Vagina (tissue), 2 donors: Measurements from ENCODE around the gene EPS8L2. TPM values are rescaled to one million over a fixed set of nuclear protein-coding genes. Genes with fewer than 3 reads are reported as not detected.

Source experiments
- DNase-seq, 2 donors: peaks; one replicate each; pipeline ENCODE4 v3.0.0-alpha.2; 2017; ENCODE audit errors: extremely low spot score in 2 of 2
- H3K27ac ChIP-seq: fragments of 200-600 bp; sonication (generic); one replicate; pipeline ENCODE4 v1.5.1; 2019
- H3K27me3 ChIP-seq: fragments of 200-600 bp; sonication (generic); one replicate; pipeline ENCODE4 v1.5.1; 2019
- H3K36me3 ChIP-seq, 2 donors: fragments of 200-600 bp; sonication (generic); one replicate each; pipeline ENCODE4 v1.5.1; 2017 to 2019
- H3K4me1 ChIP-seq: fragments of 200-600 bp; sonication (generic); one replicate; pipeline ENCODE4 v1.5.1; 2019
- H3K4me3 ChIP-seq, 2 donors: fragments of 200-600 bp; sonication (generic); 1 replicate in 1 of 2; 2 replicates in 1 of 2; pipeline ENCODE4 v1.5.1; 2016 to 2019
- H3K9me3 ChIP-seq: fragments of 200-600 bp; sonication (generic); one replicate; pipeline ENCODE4 v1.5.1; 2019
- CTCF ChIP-seq, 3 experiments: fragments of 450-650 bp in 2 of 3; fragments of 200-600 bp in 1 of 3; sonication (generic) in 1 of 3; IDR thresholded peaks; one replicate each; pipeline ENCODE4 v1.5.1; 2017 to 2019; ENCODE audit warnings: antibody characterized with exemption in 3 of 3, mild to moderate bottlenecking in 2 of 3, moderate library complexity in 2 of 3
- POLR2A ChIP-seq, 2 donors: fragments of 450-650 bp; IDR thresholded peaks; one replicate each; pipeline ENCODE4 v1.6.1; 2017; ENCODE audit warnings: antibody characterized with exemption in 2 of 2, mild to moderate bottlenecking in 2 of 2, moderate library complexity in 2 of 2
- POLR2AphosphoS5 ChIP-seq, 2 donors: sonication (generic); formaldehyde crosslinking; IDR thresholded peaks; one replicate each; pipeline ENCODE4 v1.9.0; 2017; ENCODE audit warnings: antibody characterized with exemption in 2 of 2, mild to moderate bottlenecking in 2 of 2, low read depth in 1 of 2; ENCODE audit not compliant: insufficient read depth in 1 of 2
- intact Hi-C: fragments of 100-400 bp; cut with DNase I; formaldehyde crosslinking; loops from one replicate; pipeline ENCODE4 v1.15.1; 2023
- total RNA-seq: library from RNA; depleted of rRNA; stranded (reverse); fragments of >200 nt; gene quantifications from one replicate; pipeline ENCODE4 v1.2.3, GENCODE V29; 2016

Gene EPS8L2
- total RNA-seq, 1 donor from 2014 or later: 195 TPM

GRCh38 chr11:695538-696248 lies 10.3 kb upstream of the EPS8L2 start, which contains the start of gene TMEM80:
TMEM80 (plus strand) TSS chr11:695816; CDS start chr11:695828, 12 bp downstream.
- H3K4me3 ChIP-seq: peak within 1 kb of the TSS; percentile 60 to 82
- intact Hi-C loops: no loop called here
- peak within 1 kb of the TSS; percentile 100 for H3K27ac ChIP-seq
- peak in 1 of 2 donors; percentile 97 for DNase-seq
- peaks cover 48% of the 10 kb centered on the region for H3K4me1 ChIP-seq
- H3K27me3 ChIP-seq: no peaks in the 10 kb centered on the region
- H3K9me3 ChIP-seq: no peaks in the 10 kb centered on the region
- no peak for TF ChIP-seq CTCF (IDR thresholded peaks at IDR 0.05)
- TF ChIP-seq POLR2A (IDR thresholded peaks at IDR 0.05): peak in 1 of 2 donors; percentile 9
- TF ChIP-seq POLR2AphosphoS5 (IDR thresholded peaks at IDR 0.05; ENCODE audit: insufficient read depth in 1 of 2, low read depth in 1 of 2): peak; percentile 31 to 44
- peaks cover 0 to 5% of the 10 kb centered on the region in 2 donors for H3K36me3 ChIP-seq

- Histone ChIP-seq H3K4me1 (peaks cover 48% of the 10 kb centered on the region), H3K27ac (peak overlapping the region; percentile 100), H3K36me3 (peaks cover 0 to 5% of the 10 kb centered on the region in 2 donors), H3K9me3 (no peaks in the 10 kb centered on the region), H3K27me3 (no peaks in the 10 kb centered on the region), H3K4me3 (peak overlapping the region; percentile 60 to 82)
- TF ChIP-seq POLR2AphosphoS5 (IDR thresholded peaks at IDR 0.05; ENCODE audit: insufficient read depth in 1 of 2, low read depth in 1 of 2) (peak; percentile 24 to 72), CTCF (IDR thresholded peaks at IDR 0.05) (no peak)
- DNase-seq: no peak
- intact Hi-C loops: no loop called here
Observed at GRCh38 chr11:696955-697491, 9.0 kb upstream of the EPS8L2 start.

- intact Hi-C loops: no loop called here
- peak overlapping the region in 1 of 2 donors; percentile 82 for H3K4me3 ChIP-seq
- H3K4me1 ChIP-seq: peaks cover 49% of the 10 kb centered on the region
- no peak for DNase-seq
- H3K27ac ChIP-seq: peak overlapping the region; percentile 100
- peaks cover 0 to 5% of the 10 kb centered on the region in 2 donors for H3K36me3 ChIP-seq
- TF ChIP-seq POLR2AphosphoS5 (IDR thresholded peaks at IDR 0.05; ENCODE audit: insufficient read depth in 1 of 2, low read depth in 1 of 2): no peak
- no peak for TF ChIP-seq CTCF (IDR thresholded peaks at IDR 0.05)
- no peak for TF ChIP-seq POLR2A (IDR thresholded peaks at IDR 0.05)
- H3K9me3 ChIP-seq: no peaks in the 10 kb centered on the region
- no peaks in the 10 kb centered on the region for H3K27me3 ChIP-seq
Observed at GRCh38 chr11:697811-698311, 8.2 kb upstream of the EPS8L2 start.

GRCh38 chr11:698493-699115 lies 7.4 kb upstream of the EPS8L2 start:
- TF ChIP-seq CTCF (IDR thresholded peaks at IDR 0.05) (no peak), POLR2AphosphoS5 (IDR thresholded peaks at IDR 0.05; ENCODE audit: insufficient read depth in 1 of 2, low read depth in 1 of 2) (no peak), POLR2A (IDR thresholded peaks at IDR 0.05) (no peak)
- intact Hi-C loops: no loop called here
- H3K27ac ChIP-seq: peak overlapping the region; percentile 100
- H3K36me3 ChIP-seq: peaks cover 0 to 5% of the 10 kb centered on the region in 2 donors
- H3K9me3 ChIP-seq: no peaks in the 10 kb centered on the region
- no peak for DNase-seq
- peaks cover 49% of the 10 kb centered on the region for H3K4me1 ChIP-seq
- H3K4me3 ChIP-seq: no peak overlapping the region
- no peaks in the 10 kb centered on the region for H3K27me3 ChIP-seq
